HEK293 (cell line): ENCODE data around the gene TPRA1.

Experiments
- TSHZ1 ChIP-seq: fragments of 450-650 bp; formaldehyde crosslinking; IDR thresholded peaks from 2 replicates; pipeline ENCODE4 v1.5.1; 2016; ENCODE audit warnings: missing biosample characterization, missing genetic modification characterization, borderline replicate concordance
- ZBTB1 ChIP-seq: fragments of 450-650 bp; formaldehyde crosslinking; IDR thresholded peaks from 2 replicates; pipeline ENCODE4 v1.5.1; 2016; ENCODE audit warnings: missing biosample characterization, missing genetic modification characterization
- ZBTB26 ChIP-seq: fragments of 450-650 bp; formaldehyde crosslinking; optimal IDR thresholded peaks from 2 replicates; pipeline ENCODE3; 2016; ENCODE audit warnings: missing biosample characterization, mild to moderate bottlenecking, missing genetic modification characterization
- ZNF114 ChIP-seq: fragments of 450-650 bp; formaldehyde crosslinking; IDR thresholded peaks from 2 replicates; pipeline ENCODE4 v1.5.0; 2017; ENCODE audit warnings: missing biosample characterization, missing genetic modification characterization
- ZNF416 ChIP-seq: fragments of 450-650 bp; formaldehyde crosslinking; IDR thresholded peaks from 2 replicates; pipeline ENCODE4 v1.5.1; 2016; ENCODE audit warnings: missing biosample characterization, missing genetic modification characterization
- ZNF558 ChIP-seq: fragments of 450-650 bp; formaldehyde crosslinking; IDR thresholded peaks from 2 replicates; pipeline ENCODE4 v1.5.1; 2016; ENCODE audit warnings: missing biosample characterization, missing genetic modification characterization
- ZNF560 ChIP-seq: fragments of 450-650 bp; formaldehyde crosslinking; IDR thresholded peaks from 2 replicates; pipeline ENCODE4 v1.5.1; 2017; ENCODE audit warnings: missing biosample characterization, missing genetic modification characterization, borderline replicate concordance
- TF ChIP-seq, protein P1 (sequence below): fragments of 450-650 bp; formaldehyde crosslinking; IDR thresholded peaks from 2 replicates; pipeline ENCODE4 v1.5.1; 2016; ENCODE audit warnings: missing biosample characterization, missing genetic modification characterization

DNA sequence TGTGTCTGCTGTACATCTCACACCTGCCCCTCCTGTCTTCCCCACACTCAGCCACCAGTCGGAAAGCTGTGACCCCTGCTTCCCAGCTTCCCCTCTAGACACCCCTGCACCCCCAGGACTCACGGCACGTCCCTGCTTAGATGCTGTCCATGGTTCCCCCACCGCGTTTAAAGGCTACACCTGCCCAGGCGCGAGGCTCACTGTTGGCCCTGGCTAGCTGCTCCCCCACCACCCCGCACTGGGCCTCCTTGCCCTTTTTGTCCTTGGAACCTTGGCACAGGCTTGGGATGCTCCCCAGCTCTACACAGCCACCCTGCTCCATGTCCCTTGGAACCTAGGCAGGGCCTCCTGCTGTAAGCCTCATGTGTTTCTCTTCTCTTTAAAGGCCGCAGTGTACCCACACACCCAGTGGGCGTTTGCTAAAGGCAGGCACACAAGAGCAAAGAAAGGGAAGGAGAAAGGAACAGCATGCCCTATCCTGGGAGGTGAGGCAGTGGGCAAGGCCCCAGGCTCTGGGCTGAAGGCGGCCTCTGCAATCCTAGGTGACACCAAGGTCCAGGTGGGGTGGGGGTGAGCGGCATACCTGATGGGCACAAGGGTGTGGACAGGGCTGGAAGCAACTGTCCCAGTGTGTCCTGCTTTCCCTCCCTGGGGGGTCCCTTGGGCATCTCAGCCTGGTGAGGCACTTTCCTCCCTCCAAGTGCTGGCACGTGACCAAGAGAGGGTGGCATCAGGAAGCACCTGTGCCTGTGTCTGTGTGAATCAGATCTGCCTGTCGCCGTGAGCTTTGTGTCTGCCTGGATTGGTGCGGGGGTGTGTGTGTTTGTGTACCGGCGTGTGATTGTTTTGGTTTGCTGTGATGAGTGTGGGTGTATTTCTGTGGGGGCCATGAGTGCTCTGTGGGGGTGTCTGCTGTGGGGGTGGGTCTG, 54.4 kb downstream of the TPRA1 start:
- TF ChIP-seq ZNF416 (tag by site-specific recombination) (no peak), ZBTB26 (tag by site-specific recombination) (no peak), TSHZ1 (tag by site-specific recombination) (no peak), ZNF560 (tag by site-specific recombination) (no peak), ZNF558 (tag by site-specific recombination) (no peak), ZBTB1 (no peak), ZNF114 (no peak)
- TF ChIP-seq, protein P1, sequence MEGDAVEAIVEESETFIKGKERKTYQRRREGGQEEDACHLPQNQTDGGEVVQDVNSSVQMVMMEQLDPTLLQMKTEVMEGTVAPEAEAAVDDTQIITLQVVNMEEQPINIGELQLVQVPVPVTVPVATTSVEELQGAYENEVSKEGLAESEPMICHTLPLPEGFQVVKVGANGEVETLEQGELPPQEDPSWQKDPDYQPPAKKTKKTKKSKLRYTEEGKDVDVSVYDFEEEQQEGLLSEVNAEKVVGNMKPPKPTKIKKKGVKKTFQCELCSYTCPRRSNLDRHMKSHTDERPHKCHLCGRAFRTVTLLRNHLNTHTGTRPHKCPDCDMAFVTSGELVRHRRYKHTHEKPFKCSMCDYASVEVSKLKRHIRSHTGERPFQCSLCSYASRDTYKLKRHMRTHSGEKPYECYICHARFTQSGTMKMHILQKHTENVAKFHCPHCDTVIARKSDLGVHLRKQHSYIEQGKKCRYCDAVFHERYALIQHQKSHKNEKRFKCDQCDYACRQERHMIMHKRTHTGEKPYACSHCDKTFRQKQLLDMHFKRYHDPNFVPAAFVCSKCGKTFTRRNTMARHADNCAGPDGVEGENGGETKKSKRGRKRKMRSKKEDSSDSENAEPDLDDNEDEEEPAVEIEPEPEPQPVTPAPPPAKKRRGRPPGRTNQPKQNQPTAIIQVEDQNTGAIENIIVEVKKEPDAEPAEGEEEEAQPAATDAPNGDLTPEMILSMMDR (tag by site-specific recombination) = no peak
